ENCODE results near the gene SLC25A3.
A peak's percentile ranks its signal among the peaks of the same experiment; 100 is the strongest.
"Not testable (repeated sequence)": the region's sequence is repeated elsewhere in the genome, so short reads cannot be mapped to it uniquely, and the experiment has no call there.

The SLC25A3 gene

GRCh38 chr12:98595243-98595988, 1.9 kb downstream of the SLC25A3 start:
- peak; percentile 59 for DNase-seq (ENCODE audit: low spot score)

DNA sequence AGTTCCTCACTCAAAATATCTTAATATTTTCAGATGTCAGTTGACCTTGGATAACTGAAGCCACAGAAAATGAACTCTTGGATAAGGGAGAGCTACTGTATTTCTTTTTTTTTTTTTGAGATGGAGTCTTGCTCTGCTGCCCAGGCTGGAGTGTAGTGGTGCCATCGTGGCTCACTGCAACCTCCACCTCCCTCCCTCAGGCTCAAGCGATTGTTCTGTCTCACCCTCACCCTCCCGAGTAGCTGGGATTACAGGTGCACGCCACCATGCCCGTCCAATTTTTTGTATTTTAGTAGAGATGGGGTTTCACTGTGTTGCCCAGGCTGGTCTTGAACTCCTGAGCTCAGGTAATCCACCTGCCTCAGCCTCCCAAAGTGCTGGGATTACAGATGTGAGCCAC, 3.8 kb downstream of the SLC25A3 start:
- not testable (repeated sequence) for DNase-seq (ENCODE audit: low spot score)

GRCh38 chr12:98601924-98602323, 8.4 kb downstream of the SLC25A3 start:
- DNase-seq (ENCODE audit: low spot score): no peak

- no peak for DNase-seq (ENCODE audit: low spot score)
Measured at GRCh38 chr12:98606359-98606988, 13.0 kb downstream of the SLC25A3 start.

DNA sequence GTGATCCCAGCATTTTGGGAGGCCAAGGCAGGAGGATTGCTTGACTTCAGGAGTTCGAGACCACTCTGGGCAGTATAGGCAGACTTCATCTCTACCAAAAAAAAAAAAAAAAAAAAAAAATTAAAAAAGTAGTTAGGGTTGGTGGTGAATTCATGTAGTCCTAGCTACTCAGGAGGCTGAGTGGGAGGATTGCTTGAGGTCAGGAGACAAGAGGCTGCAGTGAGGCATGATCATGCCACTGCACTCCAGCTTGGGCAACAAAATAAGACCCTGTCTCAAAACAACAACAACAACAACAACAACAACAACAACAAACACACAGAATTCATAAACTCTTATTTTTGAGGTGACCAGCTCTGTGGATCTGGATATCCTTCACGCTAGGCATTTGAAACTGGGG, 17.1 kb downstream of the SLC25A3 start:
- DNase-seq (ENCODE audit: low spot score): no peak

DNA sequence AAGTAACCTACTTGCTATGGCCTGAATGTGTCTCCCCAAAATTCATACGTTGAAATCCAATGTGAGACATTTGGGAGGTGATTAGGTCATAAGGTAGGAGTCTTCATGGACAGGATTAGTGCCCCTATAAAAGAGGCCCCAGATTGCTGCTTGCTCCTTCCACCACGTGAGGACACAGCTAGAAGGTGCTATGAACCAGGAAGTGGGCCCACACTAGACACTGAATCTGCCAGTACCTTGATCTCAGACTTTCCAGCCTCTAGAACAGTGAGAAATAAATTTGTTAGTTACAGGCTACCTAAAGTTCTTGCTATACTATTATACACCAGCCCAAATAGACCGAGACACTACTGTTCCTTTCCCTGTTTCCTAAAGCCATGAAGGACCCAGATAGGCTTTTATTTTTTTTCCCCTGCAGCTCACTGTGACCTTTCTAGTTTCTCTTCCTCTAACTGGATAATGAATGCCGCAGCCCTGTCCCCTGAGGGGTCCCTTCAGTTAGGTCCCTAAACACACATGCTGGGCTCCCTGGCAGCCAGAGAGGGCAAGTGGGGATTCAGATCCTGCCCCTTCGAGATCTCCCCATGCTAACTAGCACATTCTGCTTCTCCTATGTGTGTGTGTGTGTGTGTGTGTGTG, 19.3 kb downstream of the SLC25A3 start:
- no peak for DNase-seq (ENCODE audit: low spot score)

GRCh38 chr12:98618952-98619351, 25.5 kb downstream of the SLC25A3 start:
- DNase-seq (ENCODE audit: low spot score): no peak

DNA sequence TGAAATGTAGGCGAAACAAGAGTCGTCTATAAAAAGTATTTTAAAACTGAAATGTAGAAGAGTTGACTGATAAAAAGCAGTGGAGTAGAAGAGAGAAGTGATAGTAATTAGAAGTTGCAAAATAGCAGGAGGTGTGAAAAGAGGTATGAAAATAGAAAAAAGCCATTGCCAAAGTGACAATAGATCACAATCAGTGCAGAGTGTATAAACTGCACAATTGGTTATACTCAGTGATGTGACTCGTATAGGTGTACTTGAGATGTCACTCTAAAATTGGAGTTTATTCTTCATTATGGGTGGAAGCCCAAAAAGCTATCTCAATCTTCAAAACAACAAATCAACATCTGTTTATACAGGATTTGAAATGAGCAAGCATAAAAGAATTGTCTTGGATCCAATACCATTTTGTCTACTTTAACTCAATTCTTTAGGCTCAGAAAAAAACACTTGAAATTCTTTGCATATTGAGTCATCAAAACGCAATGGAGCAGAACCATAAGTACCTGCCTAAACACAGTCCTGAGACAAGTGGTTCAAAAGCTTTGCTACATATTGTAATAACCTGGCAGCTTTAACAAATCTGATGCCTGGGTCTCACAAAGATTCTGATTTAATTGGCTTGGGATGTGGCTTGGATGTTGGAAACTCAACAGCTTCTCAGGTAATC, 42.3 kb downstream of the SLC25A3 start:
- peak; percentile 22 for DNase-seq (ENCODE audit: low spot score)

DNA sequence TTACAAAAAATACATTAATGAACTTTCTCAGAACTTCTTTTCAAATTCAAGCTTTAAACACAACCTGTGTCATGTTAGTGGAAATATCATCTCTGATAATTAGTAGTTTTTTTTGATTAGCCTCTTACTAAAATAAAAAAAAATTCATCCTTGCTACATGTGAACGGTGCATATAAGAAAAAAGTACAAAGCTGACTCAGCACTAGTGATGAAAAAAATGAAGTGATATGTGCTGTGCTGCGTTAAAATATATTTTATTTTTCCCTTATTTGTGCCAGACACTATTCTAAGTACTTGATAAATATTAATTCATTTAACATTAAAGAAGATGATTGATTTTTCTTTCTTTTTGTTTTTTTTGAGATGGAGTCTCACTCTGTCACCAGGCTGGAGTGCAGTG, 43.6 kb downstream of the SLC25A3 start:
- no peak for DNase-seq (ENCODE audit: low spot score)

- no peak for DNase-seq (ENCODE audit: low spot score)
Measured at GRCh38 chr12:98638009-98638408, 44.5 kb downstream of the SLC25A3 start.

DNA sequence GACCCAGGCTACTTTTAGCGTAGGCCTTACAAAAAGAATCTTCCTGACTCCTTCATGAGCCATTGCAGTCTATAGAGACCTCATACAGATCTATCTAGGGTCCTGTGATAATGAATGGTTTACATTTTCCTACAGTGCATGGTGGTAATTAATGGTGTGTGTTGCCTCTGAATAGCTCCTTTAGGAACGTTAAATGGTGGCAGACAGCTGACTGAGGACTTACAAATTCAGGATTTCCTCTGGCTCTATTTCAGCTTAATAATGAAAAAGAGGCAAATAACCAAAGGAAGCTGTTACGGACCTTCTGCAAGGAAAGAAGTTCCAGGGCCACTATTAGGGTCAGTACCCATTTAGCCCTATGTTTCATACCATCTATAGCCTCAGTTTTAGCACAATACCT, 46.0 kb downstream of the SLC25A3 start:
- DNase-seq (ENCODE audit: low spot score): no peak

- not testable (repeated sequence) for DNase-seq (ENCODE audit: low spot score)
Measured at GRCh38 chr12:98642801-98643200, 49.3 kb downstream of the SLC25A3 start.

GRCh38 chr12:98644433-98644711, 50.9 kb downstream of the SLC25A3 start:
- no peak for DNase-seq (ENCODE audit: low spot score)

DNA sequence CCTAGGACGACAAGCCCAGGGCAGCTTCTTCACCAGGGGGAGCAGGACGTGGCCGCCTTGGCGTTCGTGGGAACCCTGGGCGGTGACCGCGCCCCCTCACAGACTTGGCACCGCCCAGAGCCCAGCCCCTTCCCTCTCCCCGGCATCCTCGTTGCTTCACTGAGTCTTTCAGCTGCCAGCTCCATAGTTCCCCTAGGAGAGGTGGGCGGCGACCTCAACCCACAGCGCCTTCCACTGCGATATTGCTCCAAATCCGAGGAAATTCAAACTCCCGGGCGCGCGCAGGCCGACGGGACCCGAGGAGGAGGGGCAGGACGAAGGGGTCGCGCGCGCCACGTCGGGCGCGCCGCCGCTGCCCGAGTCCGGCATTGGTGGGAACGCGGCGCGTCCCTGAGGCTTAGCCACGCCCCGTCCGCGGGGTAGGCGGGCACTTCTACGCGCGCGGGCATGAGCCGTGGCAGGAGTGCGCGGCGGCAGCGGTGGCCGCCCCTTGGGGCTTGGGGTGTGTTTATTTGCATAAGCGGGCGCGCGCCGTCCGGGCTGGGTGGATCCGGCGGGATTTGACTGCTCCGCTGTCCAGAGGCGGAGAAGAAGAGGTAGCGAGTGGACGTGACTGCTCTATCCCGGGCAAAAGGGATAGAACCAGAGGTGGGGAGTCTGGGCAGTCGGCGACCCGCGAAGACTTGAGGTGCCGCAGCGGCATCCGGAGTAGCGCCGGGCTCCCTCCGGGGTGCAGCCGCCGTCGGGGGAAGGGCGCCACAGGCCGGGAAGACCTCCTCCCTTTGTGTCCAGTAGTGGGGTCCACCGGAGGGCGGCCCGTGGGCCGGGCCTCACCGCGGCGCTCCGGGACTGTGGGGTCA, 51.5 kb downstream of the SLC25A3 start, which contains the start of the genes APAF1 and IKBIP:
TSS of gene APAF1 (plus strand) at position 579 of the 860 bp plus-strand sequence. CDS start 3,070 bp downstream, outside the sequence.
TSS of gene IKBIP (minus strand) at position 77 of the 860 bp plus-strand sequence. CDS start 87 bp downstream, outside the sequence.
- peak; percentile 93 for DNase-seq (ENCODE audit: low spot score)

DNA sequence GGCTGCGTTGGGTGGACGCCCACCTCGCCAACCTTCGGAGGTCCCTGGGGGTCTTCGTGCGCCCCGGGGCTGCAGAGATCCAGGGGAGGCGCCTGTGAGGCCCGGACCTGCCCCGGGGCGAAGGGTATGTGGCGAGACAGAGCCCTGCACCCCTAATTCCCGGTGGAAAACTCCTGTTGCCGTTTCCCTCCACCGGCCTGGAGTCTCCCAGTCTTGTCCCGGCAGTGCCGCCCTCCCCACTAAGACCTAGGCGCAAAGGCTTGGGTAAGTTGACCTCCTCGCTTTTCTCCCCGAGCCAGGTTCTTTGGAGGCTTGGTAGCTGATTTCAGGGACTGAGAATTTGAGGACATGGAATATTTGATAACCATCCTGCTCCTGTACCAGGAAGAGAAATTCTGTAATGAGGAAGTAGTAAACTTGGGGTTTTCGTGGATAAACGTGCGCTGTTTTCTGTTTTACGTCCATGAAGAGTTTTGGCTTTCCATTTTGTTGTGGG, 52.1 kb downstream of the SLC25A3 start:
- DNase-seq (ENCODE audit: low spot score): peak; percentile 13

GRCh38 chr12:98646294-98647090, 53.0 kb downstream of the SLC25A3 start:
- DNase-seq (ENCODE audit: low spot score): peak; percentile 9

DNA sequence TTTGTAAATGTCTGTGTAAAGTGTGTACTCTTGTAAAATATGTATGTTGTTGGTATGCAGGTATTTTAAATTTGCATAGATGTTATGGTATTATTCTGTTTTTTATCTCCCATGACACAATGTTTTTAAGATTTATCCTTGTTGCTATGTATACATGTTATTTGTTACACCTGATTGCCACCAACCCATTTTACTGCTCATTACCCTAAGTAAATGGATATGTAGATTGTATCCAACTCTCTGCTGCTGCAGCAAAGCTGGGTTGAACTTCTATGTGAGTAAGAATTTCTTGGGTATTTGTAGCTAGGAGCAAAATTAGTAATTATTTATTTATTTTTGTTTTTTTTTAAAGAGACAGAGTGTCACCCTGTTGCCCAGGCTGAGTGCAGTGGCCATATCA, 57.8 kb downstream of the SLC25A3 start:
- no peak for DNase-seq (ENCODE audit: low spot score)

- peak; percentile 32 for DNase-seq (ENCODE audit: low spot score)
Measured at GRCh38 chr12:98653866-98654493, 60.5 kb downstream of the SLC25A3 start.

Measured in hepatic stellate cell (primary cell).